SU-DHL-6 (cell line): ENCODE measurements around the gene ALAS1.

ENCODE experiments used
- H2AFZ ChIP-seq: fragments of 200-600 bp; sonication (generic); 2 replicates; pipeline ENCODE4 v1.6.1; 2014; ENCODE audit warnings: low read depth, mild to moderate bottlenecking, moderate library complexity, mixed read lengths, antibody characterized with exemption, low read length; ENCODE audit not compliant: severe bottlenecking
- H3F3A ChIP-seq: fragments of 200-600 bp; shearing (Covaris generic); 2 replicates; pipeline ENCODE4 v1.6.0; 2016; ENCODE audit warnings: antibody characterized with exemption, mild to moderate bottlenecking; ENCODE audit not compliant: insufficient read depth
- H3K27ac ChIP-seq: fragments of 200-600 bp; sonication (generic); 2 replicates; pipeline ENCODE4 v1.5.1; 2016; ENCODE audit warnings: low read depth, mild to moderate bottlenecking, low read length, moderate library complexity, mixed read lengths
- H3K27me3 ChIP-seq: fragments of 200-600 bp; sonication (generic), shearing (Covaris generic); 2 replicates; pipeline ENCODE4 v1.6.0; 2014; ENCODE audit warnings: mild to moderate bottlenecking, low read length
- H3K36me3 ChIP-seq: fragments of 200-600 bp; sonication (generic); 2 replicates; pipeline ENCODE4 v1.6.1; 2014; ENCODE audit warnings: mild to moderate bottlenecking, low read length, mixed read lengths
- H3K4me2 ChIP-seq: fragments of 300-600, 200-600 bp; shearing (Covaris generic), sonication (generic); 2 replicates; pipeline ENCODE4 v1.6.0; 2014; ENCODE audit warnings: low read length, low read depth, mild to moderate bottlenecking; ENCODE audit not compliant: poor library complexity, severe bottlenecking
- H3K4me3 ChIP-seq: fragments of 200-600 bp; sonication (generic); 2 replicates; pipeline ENCODE4 v1.5.1; 2014; ENCODE audit warnings: antibody characterized with exemption, low read length, mild to moderate bottlenecking, mixed read lengths; ENCODE audit not compliant: insufficient read depth, poor library complexity, severe bottlenecking
- H3K79me2 ChIP-seq: fragments of 200-600 bp; sonication (generic); 2 replicates; pipeline ENCODE4 v1.6.1; 2014; ENCODE audit warnings: mild to moderate bottlenecking, low read length, moderate library complexity; ENCODE audit not compliant: insufficient read depth
- H3K9ac ChIP-seq: fragments of 200-600 bp; sonication (generic); 2 replicates; pipeline ENCODE4 v1.7.0; 2014; ENCODE audit warnings: mild to moderate bottlenecking, low read length
- H3K9me2 ChIP-seq: fragments of 200-600 bp; sonication (generic); replicated peaks from 2 replicates; pipeline ENCODE4 v1.6.1; 2014; ENCODE audit warnings: low read length; ENCODE audit not compliant: insufficient read depth
- H3K9me3 ChIP-seq: fragments of 200-600 bp; sonication (generic); 2 replicates; pipeline ENCODE4 v1.6.1; 2014; ENCODE audit warnings: low read length, mixed read lengths; ENCODE audit not compliant: insufficient read depth
- H4K20me1 ChIP-seq: fragments of 200-600 bp; sonication (generic); 2 replicates; pipeline ENCODE4 v1.6.1; 2014; ENCODE audit warnings: low read depth, mild to moderate bottlenecking, antibody characterized with exemption, low read length, moderate library complexity, mixed read lengths
- EZH2phosphoT487 ChIP-seq: fragments of 200-600 bp; sonication (generic), shearing (Covaris generic); conservative IDR thresholded peaks from 2 replicates; pipeline ENCODE4 v1.6.1; 2018; ENCODE audit warnings: mild to moderate bottlenecking, antibody characterized with exemption, low read length, moderate library complexity, mixed read lengths
- TF ChIP-seq, protein P1 (sequence below): fragments of 200-600 bp; sonication (generic); IDR thresholded peaks from one replicate; pipeline ENCODE4 v1.5.1; 2017; ENCODE audit warnings: antibody characterized with exemption, mild to moderate bottlenecking, low read length, moderate library complexity; ENCODE audit not compliant: insufficient read depth, poor library complexity, severe bottlenecking

The ALAS1 gene

DNA sequence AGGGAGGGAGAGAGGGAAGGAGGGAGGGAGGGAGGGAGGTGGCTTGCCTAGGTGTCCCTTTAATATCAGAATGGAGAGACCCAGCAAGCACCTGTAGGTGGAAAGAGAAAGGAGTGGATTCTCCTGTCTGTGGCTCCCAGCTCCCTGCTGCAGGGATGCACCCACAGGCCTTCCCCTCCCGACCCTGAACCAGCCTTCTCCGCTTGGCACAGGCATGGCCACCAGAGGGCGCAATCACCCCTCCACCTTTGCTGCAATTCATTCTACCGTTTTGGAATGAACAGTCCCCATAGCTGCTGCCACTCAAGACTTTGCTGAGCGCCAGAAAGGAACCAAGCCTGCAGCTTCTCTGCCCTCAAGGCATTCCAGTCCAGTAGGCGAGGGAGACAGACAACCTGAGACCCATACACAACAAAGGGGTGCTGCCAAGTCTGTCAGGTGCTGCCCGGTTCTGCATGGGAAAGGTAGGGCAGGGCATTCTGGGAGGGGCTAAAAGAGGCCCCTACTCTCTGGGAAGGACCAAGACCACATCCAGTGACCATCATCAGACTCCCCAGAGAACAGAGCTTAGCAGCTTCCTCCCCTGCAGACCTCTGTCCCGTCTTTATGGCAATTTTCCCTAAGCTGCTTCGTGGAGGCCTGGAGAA lies 22.5 kb downstream of the ALAS1 start:
- H3K36me3 ChIP-seq, result no peaks in the 10 kb centered on the region
- H3K9me2 ChIP-seq, result no peaks in the 10 kb centered on the region
- no peaks in the 10 kb centered on the region for H3K27me3 ChIP-seq
- TF ChIP-seq EZH2phosphoT487, result no peak
- TF ChIP-seq, protein P1, sequence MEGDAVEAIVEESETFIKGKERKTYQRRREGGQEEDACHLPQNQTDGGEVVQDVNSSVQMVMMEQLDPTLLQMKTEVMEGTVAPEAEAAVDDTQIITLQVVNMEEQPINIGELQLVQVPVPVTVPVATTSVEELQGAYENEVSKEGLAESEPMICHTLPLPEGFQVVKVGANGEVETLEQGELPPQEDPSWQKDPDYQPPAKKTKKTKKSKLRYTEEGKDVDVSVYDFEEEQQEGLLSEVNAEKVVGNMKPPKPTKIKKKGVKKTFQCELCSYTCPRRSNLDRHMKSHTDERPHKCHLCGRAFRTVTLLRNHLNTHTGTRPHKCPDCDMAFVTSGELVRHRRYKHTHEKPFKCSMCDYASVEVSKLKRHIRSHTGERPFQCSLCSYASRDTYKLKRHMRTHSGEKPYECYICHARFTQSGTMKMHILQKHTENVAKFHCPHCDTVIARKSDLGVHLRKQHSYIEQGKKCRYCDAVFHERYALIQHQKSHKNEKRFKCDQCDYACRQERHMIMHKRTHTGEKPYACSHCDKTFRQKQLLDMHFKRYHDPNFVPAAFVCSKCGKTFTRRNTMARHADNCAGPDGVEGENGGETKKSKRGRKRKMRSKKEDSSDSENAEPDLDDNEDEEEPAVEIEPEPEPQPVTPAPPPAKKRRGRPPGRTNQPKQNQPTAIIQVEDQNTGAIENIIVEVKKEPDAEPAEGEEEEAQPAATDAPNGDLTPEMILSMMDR, result peak; percentile 89
- H3K79me2 ChIP-seq, result peaks cover 28% of the 10 kb centered on the region
- no peaks in the 10 kb centered on the region for H3F3A ChIP-seq
- no peaks in the 10 kb centered on the region for H3K9me3 ChIP-seq
- no peak overlapping the region for H3K9ac ChIP-seq
- H3K27ac ChIP-seq, result no peak overlapping the region
- no peak overlapping the region for H3K4me2 ChIP-seq
- H3K4me3 ChIP-seq, result no peak overlapping the region
- no peak overlapping the region for H2AFZ ChIP-seq
- H4K20me1 ChIP-seq, result no peaks in the 10 kb centered on the region

DNA sequence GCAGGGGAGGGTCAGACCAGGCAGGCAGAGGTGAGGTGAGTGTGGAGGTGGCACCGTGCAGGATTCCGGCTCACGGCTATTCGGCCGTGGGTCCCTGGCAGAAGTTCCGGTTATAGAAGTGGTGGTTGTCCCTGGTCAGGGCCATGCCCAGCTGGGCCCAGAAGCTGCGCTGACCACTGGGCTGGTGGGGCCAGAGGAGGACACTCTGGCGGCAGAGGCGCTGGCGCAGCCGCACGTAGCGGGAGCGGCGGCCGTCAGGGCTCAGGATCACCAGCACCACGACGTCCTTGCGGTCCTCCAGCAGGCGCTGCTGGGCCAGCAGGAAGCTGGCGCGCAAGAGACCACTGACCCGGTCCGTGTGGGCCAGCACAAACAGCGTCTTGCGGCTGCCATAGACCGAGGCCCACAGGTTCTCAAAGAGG lies 23.2 kb downstream of the ALAS1 start:
- H4K20me1 ChIP-seq, result no peaks in the 10 kb centered on the region
- H3K27ac ChIP-seq, result no peak overlapping the region
- no peaks in the 10 kb centered on the region for H3K9me3 ChIP-seq
- peaks cover 28% of the 10 kb centered on the region for H3K79me2 ChIP-seq
- no peaks in the 10 kb centered on the region for H3K9me2 ChIP-seq
- H3K9ac ChIP-seq, result no peak overlapping the region
- TF ChIP-seq EZH2phosphoT487, result no peak
- TF ChIP-seq, protein P1, result no peak
- no peaks in the 10 kb centered on the region for H3K27me3 ChIP-seq
- H3K4me3 ChIP-seq, result no peak overlapping the region
- peaks cover 5% of the 10 kb centered on the region for H3F3A ChIP-seq
- H2AFZ ChIP-seq, result no peak overlapping the region
- no peak overlapping the region for H3K4me2 ChIP-seq
- H3K36me3 ChIP-seq, result no peaks in the 10 kb centered on the region

DNA sequence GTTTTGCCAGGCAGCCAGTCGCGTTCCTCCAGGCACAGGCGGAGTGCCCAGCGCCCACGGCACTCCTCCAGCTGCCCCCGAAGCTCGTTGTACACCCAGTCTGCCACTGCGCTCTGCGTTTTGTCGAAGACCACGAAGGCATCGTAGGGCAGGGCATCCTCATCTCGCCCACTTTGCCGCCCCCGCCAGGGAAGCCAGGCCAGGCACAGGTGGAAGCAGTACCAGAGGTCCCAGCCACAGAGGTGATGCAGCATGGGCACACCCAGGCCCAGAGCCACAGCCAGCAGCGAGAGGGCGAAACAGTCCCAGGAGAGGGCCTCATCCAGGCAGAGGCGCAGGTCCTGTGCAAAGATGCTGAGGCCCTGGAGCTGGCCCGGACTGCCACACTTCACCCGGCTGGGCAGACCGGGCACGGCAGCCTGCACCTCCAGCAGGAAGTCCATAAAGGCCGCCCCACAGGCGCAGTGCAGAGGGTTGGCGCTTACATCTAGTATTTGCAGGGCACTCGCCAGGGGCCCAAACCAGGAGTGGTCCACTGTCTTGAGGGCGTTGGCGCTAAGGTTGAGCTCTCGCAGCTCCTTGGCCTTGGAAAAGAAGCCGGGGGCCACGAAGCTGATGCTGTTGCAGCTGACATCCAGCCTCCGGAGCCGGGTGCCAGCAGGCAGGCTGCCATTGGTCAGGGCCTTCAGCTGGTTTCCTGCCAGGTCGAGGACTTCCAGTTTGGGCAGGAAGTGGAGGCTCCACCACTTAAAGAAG lies 23.8 kb downstream of the ALAS1 start:
- Histone ChIP-seq H3F3A (peaks cover 7% of the 10 kb centered on the region), H3K27ac (no peak overlapping the region), H2AFZ (no peak overlapping the region), H3K9ac (no peak overlapping the region), H3K79me2 (peaks cover 28% of the 10 kb centered on the region), H3K36me3 (no peaks in the 10 kb centered on the region), H3K4me2 (no peak overlapping the region), H4K20me1 (no peaks in the 10 kb centered on the region), H3K4me3 (no peak overlapping the region), H3K9me2 (no peaks in the 10 kb centered on the region), H3K9me3 (no peaks in the 10 kb centered on the region), H3K27me3 (no peaks in the 10 kb centered on the region)
- TF ChIP-seq EZH2phosphoT487, result no peak
- TF ChIP-seq, protein P1, result no peak
